Pancreas (tissue), 10 donors: ENCODE measurements around the gene ADAM33. TPM values are rescaled to one million over a fixed set of nuclear protein-coding genes. Genes with fewer than 3 reads are reported as not detected.

Experiments used
- ATAC-seq, 4 donors: fragments of 200-7000 bp; cut with Tn5 transposase; one replicate each; pipeline versions ENCODE4 v1.8.0 to v1.9.1; 2020; ENCODE audit warnings: mild to moderate bottlenecking in 4 of 4, moderate library complexity in 4 of 4
- DNase-seq, 6 donors: peaks; one replicate each; pipeline ENCODE4 v3.0.0-alpha.2; 2020
- FAIRE-seq: peaks from 2 replicates; lab custom pipeline; 2012; peaks lifted over from hg19 to GRCh38; lab: Jason Lieb, UNC
- H3K27ac ChIP-seq, 4 donors: fragments of 200-600 bp; sonication (generic); 1 replicate in 3 of 4; 2 replicates in 1 of 4; pipeline versions ENCODE4 v1.5.0 to v1.8.0; 2020
- H3K27me3 ChIP-seq, 4 donors: fragments of 200-600 bp; one replicate each; pipeline ENCODE4 v1.8.0; 2021
- H3K36me3 ChIP-seq, 3 donors: fragments of 200-600 bp; sonication (generic) in 1 of 3; one replicate each; pipeline versions ENCODE4 v1.5.0 to v1.8.0; 2020 to 2021
- H3K4me1 ChIP-seq, 3 donors: fragments of 200-600 bp; one replicate each; pipeline ENCODE4 v1.8.0; 2021
- H3K4me3 ChIP-seq, 4 donors: fragments of 200-600 bp; sonication (generic) in 2 of 4; one replicate each; pipeline versions ENCODE4 v1.5.0 to v1.8.0; 2020 to 2021
- H3K9me3 ChIP-seq, 4 donors: fragments of 200-600 bp; one replicate each; pipeline ENCODE4 v1.8.0; 2021
- CTCF ChIP-seq, 4 donors: fragments of 200-600 bp; sonication (generic) in 3 of 4; IDR thresholded peaks; one replicate each; pipeline versions ENCODE4 v1.5.0 to v1.8.0; 2021; ENCODE audit warnings: antibody characterized with exemption in 4 of 4
- WGBS, 2 donors: extraction: QIAGEN DNeasy Blood & Tissue Kit; methylation state at CpG; one replicate each; pipeline ENCODE4 v1.1.7; 2013; 5-methylcytosine and 5-hydroxymethylcytosine counted together
- intact Hi-C, 3 donors: fragments of 100-400 bp; cut with DNase I; formaldehyde crosslinking; loops; one replicate each; pipeline versions ENCODE4 v1.11.1 to v1.14.2; 2022
- polyA plus RNA-seq, 2 donors: library from polyadenylated mRNA; stranded (reverse); fragments of 200-250 nt; gene quantifications; one replicate each; pipeline ENCODE4 v1.2.3, GENCODE V29; 2013
- total RNA-seq, 6 donors: library from RNA; stranded (reverse); fragmentation: NEBNext Ultra II Directional in 4 of 6; extraction: Animal tissue kit (Norgen Biotek cat#: 25700) in 4 of 6; gene quantifications; one replicate each; pipeline versions ENCODE4 v1.2.1 to v1.2.4, GENCODE V29; 2021 to 2023
- donor health status: healthy with polysubstance abuse.
- donor health status: DM: no; HTN: no; CAD: no; lungs with moderate emphysema.
- donor health status: DM: no; HTN: no; CAD: no.
- donor health status: control.
- donor health status: control.
- donor health status: Bipolar disorder and iron deficiency.
- donor health status: DM: yes; HTN: yes; CAD: no.
- donor health status: DM: no; HTN: no; CAD: no.
- donor health status: DM: no; HTN: no; CAD: no.
- donor health status: DM: yes; HTN: yes; CAD: no.

ADAM33 gene
- total and polyA plus RNA-seq, 8 donors = 0.67 to 20.9 (median 3.1) TPM

- H3K27me3 ChIP-seq = peaks cover 0 to 6% (median 0%) of the 10 kb centered on the region in 4 donors
- FAIRE-seq = no peak
- intact Hi-C loops = no loop called here
- TF ChIP-seq CTCF (IDR thresholded peaks at IDR 0.05) = no peak
- WGBS, 2 donors = 66 to 84% methylated on average over 7 of the region's 7 CpGs
- H3K4me3 ChIP-seq = no peak overlapping the region
- no peak for ATAC-seq
- no peaks in the 10 kb centered on the region for H3K9me3 ChIP-seq
- H3K36me3 ChIP-seq = no peaks in the 10 kb centered on the region
- H3K27ac ChIP-seq = no peak overlapping the region
- no peak for DNase-seq
- H3K4me1 ChIP-seq = peaks cover 0 to 4% (median 3%) of the 10 kb centered on the region in 3 donors
These were observed 4.6 kb upstream of the ADAM33 start for GRCh38 chr20:3686421-3686820.

GRCh38 chr20:3685341-3685740, 3.5 kb upstream of the ADAM33 start:
- no peak overlapping the region for H3K4me3 ChIP-seq
- intact Hi-C loops = no loop called here
- H3K36me3 ChIP-seq = no peaks in the 10 kb centered on the region
- 48 to 50% methylated on average over 7 of the region's 7 CpGs for WGBS, 2 donors
- ATAC-seq = no peak
- no peak for TF ChIP-seq CTCF (IDR thresholded peaks at IDR 0.05)
- DNase-seq = no peak
- H3K27ac ChIP-seq = no peak overlapping the region
- H3K27me3 ChIP-seq = peaks cover 0 to 6% (median 0%) of the 10 kb centered on the region in 4 donors
- no peaks in the 10 kb centered on the region for H3K9me3 ChIP-seq
- FAIRE-seq = no peak
- H3K4me1 ChIP-seq = peaks cover 0 to 4% (median 3%) of the 10 kb centered on the region in 3 donors

GRCh38 chr20:3681352-3681930, 369 bp downstream of the ADAM33 start:
- FAIRE-seq (no peak), ATAC-seq (no peak), DNase-seq (no peak)
- H3K27ac ChIP-seq = no peak overlapping the region
- no peak for TF ChIP-seq CTCF (IDR thresholded peaks at IDR 0.05)
- intact Hi-C loops = no loop called here
- H3K4me3 ChIP-seq = peak overlapping the region; percentile 6 to 44 (median 20)
- no peaks in the 10 kb centered on the region for H3K36me3 ChIP-seq
- H3K9me3 ChIP-seq = no peaks in the 10 kb centered on the region
- WGBS, 2 donors = 17 to 21% methylated on average over 17 to 32 of the region's 32 CpGs
- peaks cover 0 to 4% (median 3%) of the 10 kb centered on the region in 3 donors for H3K4me1 ChIP-seq
- peaks cover 0 to 6% (median 0%) of the 10 kb centered on the region in 4 donors for H3K27me3 ChIP-seq

GRCh38 chr20:3680701-3681351, 984 bp downstream of the ADAM33 start:
- H3K4me3 ChIP-seq = no peak overlapping the region
- FAIRE-seq (no peak), ATAC-seq (no peak)

More at GRCh38 chr20:3680701-3681351, 984 bp downstream of the ADAM33 start:
- Histone ChIP-seq H3K27me3 (peaks cover 0 to 10% (median 0%) of the 10 kb centered on the region in 4 donors), H3K27ac (no peak overlapping the region), H3K4me1 (peaks cover 0 to 4% (median 3%) of the 10 kb centered on the region in 3 donors), H3K36me3 (no peaks in the 10 kb centered on the region), H3K9me3 (no peaks in the 10 kb centered on the region)
- TF ChIP-seq CTCF (IDR thresholded peaks at IDR 0.05) = no peak
- no peak for DNase-seq
- intact Hi-C loops = no loop called here
- 75 to 85% methylated on average over 10 to 15 of the region's 15 CpGs for WGBS, 2 donors
